ENCODE measurements around the gene ZNF865.
A peak's percentile ranks its signal among the peaks of the same experiment; 100 is the strongest.

The ZNF865 gene

GRCh38 chr19:55663846-55664536 is 58.5 kb downstream of the ZNF865 start:
- DNase-seq, result no peak
- Mint-ChIP-seq H3K36me3 (ENCODE audit: insufficient read depth) (peaks cover 88% of the 10 kb centered on the region), H3K9me3 (no peaks in the 10 kb centered on the region), H3K27ac (peak overlapping the region; percentile 38 to 66), H3K27me3 (no peaks in the 10 kb centered on the region), H3K4me3 (peak overlapping the region in 1 of 2 donors; percentile 37), H3K4me1 (ENCODE audit: low read depth in 2 of 2) (peaks cover 29 to 42% of the 10 kb centered on the region in 2 donors)
- ATAC-seq (replicated peaks), result no peak

- Mint-ChIP-seq H3K4me3 (no peak overlapping the region), H3K27ac (peak overlapping the region in 1 of 2 donors; percentile 65), H3K36me3 (ENCODE audit: insufficient read depth) (peaks cover 92% of the 10 kb centered on the region), H3K4me1 (ENCODE audit: low read depth in 2 of 2) (peaks cover 24 to 42% of the 10 kb centered on the region in 2 donors), H3K27me3 (no peaks in the 10 kb centered on the region), H3K9me3 (no peaks in the 10 kb centered on the region)
- no peak for DNase-seq
- ATAC-seq (replicated peaks), result no peak
Measured at GRCh38 chr19:55666343-55667005, 61.0 kb downstream of the ZNF865 start.
